Kidney epithelial cell (primary cell): Measurements from ENCODE around the gene KLHL25. TPM values are rescaled to one million over a fixed set of nuclear protein-coding genes. Genes with fewer than 3 reads are reported as not detected.

Experiments used
- DNase-seq: peaks from one replicate; pipeline ENCODE4 v3.0.0-alpha.2; 2010; ENCODE audit warnings: low read depth
- H3K27me3 ChIP-seq: 2 replicates; pipeline ENCODE4 v1.6.0; 2011; ENCODE audit warnings: low read length; ENCODE audit not compliant: control insufficient read depth, insufficient read depth
- H3K36me3 ChIP-seq: 2 replicates; pipeline ENCODE4 v1.5.1; 2011; ENCODE audit warnings: low read length; ENCODE audit not compliant: control insufficient read depth, insufficient read depth
- H3K4me3 ChIP-seq: 2 replicates; pipeline ENCODE4 v1.5.1; 2011; ENCODE audit warnings: low read depth, mild to moderate bottlenecking, control low read depth, low read length
- total RNA-seq: library from RNA; depleted of rRNA; stranded (reverse); fragments of >200 nt; gene quantifications from 2 replicates; pipeline ENCODE4 v1.2.3, GENCODE V29; 2015
- TF ChIP-seq, protein P1 (sequence below): IDR thresholded peaks from 2 replicates; pipeline ENCODE4 v1.5.1; 2011; ENCODE audit warnings: mild to moderate bottlenecking, moderate library complexity, low read length, control low read depth, inconsistent platforms; ENCODE audit not compliant: insufficient read depth, poor library complexity, severe bottlenecking

Gene KLHL25
- total RNA-seq, 1 donor from 2014 or later: 14.8 TPM

DNA sequence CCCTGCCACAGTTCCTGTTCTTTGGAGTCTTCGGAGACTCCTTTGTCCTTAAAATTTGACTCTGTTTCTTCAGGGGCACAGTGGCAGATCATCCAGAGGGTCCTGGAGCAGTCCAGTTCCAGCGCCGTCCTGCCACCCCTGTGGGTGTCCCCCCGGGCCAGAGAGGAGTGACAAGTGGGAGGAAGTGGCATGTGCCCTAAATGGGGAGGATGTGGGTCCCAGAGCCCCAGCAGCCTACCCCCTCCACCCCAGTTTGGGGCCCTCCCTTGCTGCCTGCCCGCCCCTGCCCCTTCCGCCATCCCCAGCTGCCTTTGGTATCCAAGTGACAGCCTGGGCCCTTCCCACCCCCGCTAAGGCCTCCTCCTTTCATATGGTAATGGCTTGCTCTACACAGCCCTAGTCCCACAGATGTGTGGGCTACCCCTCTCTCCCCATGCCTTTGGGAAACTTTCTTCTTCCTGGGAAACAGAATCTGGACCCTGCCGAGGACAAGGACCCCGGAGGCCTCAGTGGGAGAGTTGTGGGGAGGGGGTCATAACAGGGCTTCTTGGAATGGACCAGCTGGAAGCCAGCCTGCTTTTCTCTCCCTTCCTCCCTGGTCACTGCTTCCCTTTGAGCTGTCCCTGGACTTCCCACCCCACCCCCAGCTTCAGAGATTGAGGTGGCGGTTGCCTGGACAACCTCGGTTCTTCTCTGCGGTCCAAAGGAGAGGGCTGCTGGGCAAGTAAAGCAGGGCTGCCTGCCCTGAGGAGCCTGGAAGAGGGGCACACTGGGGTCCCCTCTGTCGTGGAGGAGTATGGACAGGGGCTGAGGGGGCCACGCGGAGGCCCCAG is 43.2 kb downstream of the KLHL25 start:
- Histone ChIP-seq H3K36me3 (no peaks in the 10 kb centered on the region), H3K4me3 (no peak overlapping the region), H3K27me3 (no peaks in the 10 kb centered on the region)
- TF ChIP-seq, protein P1, sequence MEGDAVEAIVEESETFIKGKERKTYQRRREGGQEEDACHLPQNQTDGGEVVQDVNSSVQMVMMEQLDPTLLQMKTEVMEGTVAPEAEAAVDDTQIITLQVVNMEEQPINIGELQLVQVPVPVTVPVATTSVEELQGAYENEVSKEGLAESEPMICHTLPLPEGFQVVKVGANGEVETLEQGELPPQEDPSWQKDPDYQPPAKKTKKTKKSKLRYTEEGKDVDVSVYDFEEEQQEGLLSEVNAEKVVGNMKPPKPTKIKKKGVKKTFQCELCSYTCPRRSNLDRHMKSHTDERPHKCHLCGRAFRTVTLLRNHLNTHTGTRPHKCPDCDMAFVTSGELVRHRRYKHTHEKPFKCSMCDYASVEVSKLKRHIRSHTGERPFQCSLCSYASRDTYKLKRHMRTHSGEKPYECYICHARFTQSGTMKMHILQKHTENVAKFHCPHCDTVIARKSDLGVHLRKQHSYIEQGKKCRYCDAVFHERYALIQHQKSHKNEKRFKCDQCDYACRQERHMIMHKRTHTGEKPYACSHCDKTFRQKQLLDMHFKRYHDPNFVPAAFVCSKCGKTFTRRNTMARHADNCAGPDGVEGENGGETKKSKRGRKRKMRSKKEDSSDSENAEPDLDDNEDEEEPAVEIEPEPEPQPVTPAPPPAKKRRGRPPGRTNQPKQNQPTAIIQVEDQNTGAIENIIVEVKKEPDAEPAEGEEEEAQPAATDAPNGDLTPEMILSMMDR: no peak
- no peak for DNase-seq

- TF ChIP-seq, protein P1: no peak
- no peak for DNase-seq
These were observed 44.1 kb downstream of the KLHL25 start for GRCh38 chr15:85750319-85751290.

GRCh38 chr15:85749261-85750151 is 45.2 kb downstream of the KLHL25 start:
- Histone ChIP-seq H3K36me3 (no peaks in the 10 kb centered on the region), H3K27me3 (no peaks in the 10 kb centered on the region), H3K4me3 (no peak overlapping the region)
- TF ChIP-seq, protein P1: no peak
- DNase-seq: no peak

More at GRCh38 chr15:85750319-85751290, 44.1 kb downstream of the KLHL25 start:
- H3K27me3 ChIP-seq: no peaks in the 10 kb centered on the region
- H3K36me3 ChIP-seq: no peaks in the 10 kb centered on the region
- H3K4me3 ChIP-seq: no peak overlapping the region

GRCh38 chr15:85748729-85749128 is 46.0 kb downstream of the KLHL25 start:
- DNase-seq: no peak
- Histone ChIP-seq H3K27me3 (no peaks in the 10 kb centered on the region), H3K4me3 (no peak overlapping the region), H3K36me3 (no peaks in the 10 kb centered on the region)
- TF ChIP-seq, protein P1: no peak

DNA sequence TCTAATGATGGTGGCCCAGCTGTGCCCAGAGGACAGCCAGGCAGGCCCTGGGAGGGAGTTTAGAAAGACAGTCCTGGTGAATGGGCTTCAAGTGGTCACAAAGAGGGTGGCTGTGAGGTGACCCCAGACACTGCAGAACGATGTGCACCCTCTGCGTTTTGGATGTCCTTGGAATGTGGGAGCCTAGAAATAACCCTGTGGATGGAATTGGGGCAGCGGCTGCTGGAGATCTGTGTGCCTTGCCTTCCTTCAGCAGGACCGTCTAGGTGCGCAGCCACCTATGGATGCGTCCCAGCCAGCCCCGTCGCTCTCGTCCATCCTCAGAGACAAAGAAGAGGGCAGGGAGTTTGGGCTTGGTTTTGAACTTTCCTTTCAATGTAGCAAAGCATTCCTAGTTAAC is 46.5 kb downstream of the KLHL25 start:
- DNase-seq: no peak
- no peak overlapping the region for H3K4me3 ChIP-seq
- H3K36me3 ChIP-seq: no peaks in the 10 kb centered on the region
- TF ChIP-seq, protein P1: no peak
- no peaks in the 10 kb centered on the region for H3K27me3 ChIP-seq
